ENCODE measurements around the gene OR13J1.

DNA sequence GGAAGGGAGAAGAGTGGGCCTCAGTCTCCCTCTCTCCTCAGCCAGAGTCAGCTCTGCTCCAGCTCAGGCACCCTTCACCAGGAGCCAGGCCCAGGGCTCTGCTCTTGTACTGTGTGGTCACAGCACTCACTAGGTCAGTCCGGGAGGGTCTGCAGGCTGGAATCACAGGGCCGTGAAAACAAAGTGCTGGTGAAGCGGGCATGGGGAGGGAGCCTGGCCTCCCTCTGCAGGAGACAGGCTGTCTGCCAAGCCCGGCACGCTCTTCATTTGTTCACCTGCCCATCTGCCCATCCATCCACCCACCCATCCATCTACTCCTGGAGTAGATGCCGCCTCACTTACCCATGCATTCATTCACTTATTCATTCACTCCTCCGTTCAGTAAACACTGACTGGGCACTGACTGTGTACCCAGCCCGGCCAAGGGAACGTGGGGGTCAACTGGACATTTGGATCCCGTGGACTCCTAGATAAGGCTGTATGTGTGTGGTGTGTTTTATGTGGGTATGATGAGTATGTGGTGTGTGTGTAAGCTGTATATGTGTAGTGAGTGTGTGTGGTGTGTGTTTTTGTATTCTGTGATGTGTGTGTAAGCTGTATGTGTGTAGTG, 42.7 kb upstream of the OR13J1 start:
- TF ChIP-seq, protein P1, sequence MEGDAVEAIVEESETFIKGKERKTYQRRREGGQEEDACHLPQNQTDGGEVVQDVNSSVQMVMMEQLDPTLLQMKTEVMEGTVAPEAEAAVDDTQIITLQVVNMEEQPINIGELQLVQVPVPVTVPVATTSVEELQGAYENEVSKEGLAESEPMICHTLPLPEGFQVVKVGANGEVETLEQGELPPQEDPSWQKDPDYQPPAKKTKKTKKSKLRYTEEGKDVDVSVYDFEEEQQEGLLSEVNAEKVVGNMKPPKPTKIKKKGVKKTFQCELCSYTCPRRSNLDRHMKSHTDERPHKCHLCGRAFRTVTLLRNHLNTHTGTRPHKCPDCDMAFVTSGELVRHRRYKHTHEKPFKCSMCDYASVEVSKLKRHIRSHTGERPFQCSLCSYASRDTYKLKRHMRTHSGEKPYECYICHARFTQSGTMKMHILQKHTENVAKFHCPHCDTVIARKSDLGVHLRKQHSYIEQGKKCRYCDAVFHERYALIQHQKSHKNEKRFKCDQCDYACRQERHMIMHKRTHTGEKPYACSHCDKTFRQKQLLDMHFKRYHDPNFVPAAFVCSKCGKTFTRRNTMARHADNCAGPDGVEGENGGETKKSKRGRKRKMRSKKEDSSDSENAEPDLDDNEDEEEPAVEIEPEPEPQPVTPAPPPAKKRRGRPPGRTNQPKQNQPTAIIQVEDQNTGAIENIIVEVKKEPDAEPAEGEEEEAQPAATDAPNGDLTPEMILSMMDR (IDR thresholded peaks at IDR 0.05), result no peak
- TF ChIP-seq POLR2A (IDR thresholded peaks at IDR 0.05), result no peak

Measured in body of pancreas (tissue), 4 donors.